C4-2B (cell line): ENCODE measurements around the gene FJX1.

Experiments used
- ZFX ChIP-seq: fragments of 450-650 bp; IDR thresholded peaks from 2 replicates; pipeline ENCODE4 v1.6.1; 2017
- TF ChIP-seq, protein P1 (sequence below): fragments of 450-650 bp; conservative IDR thresholded peaks from 2 replicates; pipeline ENCODE4 v1.5.1; 2017; ENCODE audit warnings: mild to moderate bottlenecking

GRCh38 chr11:35641964-35642363 lies 23.7 kb downstream of the FJX1 start:
- TF ChIP-seq, protein P1, sequence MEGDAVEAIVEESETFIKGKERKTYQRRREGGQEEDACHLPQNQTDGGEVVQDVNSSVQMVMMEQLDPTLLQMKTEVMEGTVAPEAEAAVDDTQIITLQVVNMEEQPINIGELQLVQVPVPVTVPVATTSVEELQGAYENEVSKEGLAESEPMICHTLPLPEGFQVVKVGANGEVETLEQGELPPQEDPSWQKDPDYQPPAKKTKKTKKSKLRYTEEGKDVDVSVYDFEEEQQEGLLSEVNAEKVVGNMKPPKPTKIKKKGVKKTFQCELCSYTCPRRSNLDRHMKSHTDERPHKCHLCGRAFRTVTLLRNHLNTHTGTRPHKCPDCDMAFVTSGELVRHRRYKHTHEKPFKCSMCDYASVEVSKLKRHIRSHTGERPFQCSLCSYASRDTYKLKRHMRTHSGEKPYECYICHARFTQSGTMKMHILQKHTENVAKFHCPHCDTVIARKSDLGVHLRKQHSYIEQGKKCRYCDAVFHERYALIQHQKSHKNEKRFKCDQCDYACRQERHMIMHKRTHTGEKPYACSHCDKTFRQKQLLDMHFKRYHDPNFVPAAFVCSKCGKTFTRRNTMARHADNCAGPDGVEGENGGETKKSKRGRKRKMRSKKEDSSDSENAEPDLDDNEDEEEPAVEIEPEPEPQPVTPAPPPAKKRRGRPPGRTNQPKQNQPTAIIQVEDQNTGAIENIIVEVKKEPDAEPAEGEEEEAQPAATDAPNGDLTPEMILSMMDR: no peak
- no peak for TF ChIP-seq ZFX
